K562 (cell line): ENCODE data around the gene TMEM217. TPM values are rescaled to one million over a fixed set of nuclear protein-coding genes. Genes with fewer than 3 reads are reported as not detected.

Experiments used
- GABPB1 ChIP-seq: sonication (generic); formaldehyde crosslinking; IDR thresholded peaks from 2 replicates; pipeline ENCODE4 v1.8.0; 2022; ENCODE audit warnings: mild to moderate bottlenecking, missing genetic modification reagents
- NFE2 ChIP-seq: IDR thresholded peaks from 2 replicates; pipeline ENCODE4 v1.6.1; 2014; ENCODE audit warnings: antibody characterized with exemption, low read depth
- ZNF76 ChIP-seq: fragments of 250-450 bp; sonication (Bioruptor Pico); IDR thresholded peaks from 2 replicates; pipeline ENCODE4 v1.4.0; 2020; ENCODE audit warnings: mild to moderate bottlenecking, moderate library complexity, borderline replicate concordance
- ZNF79 ChIP-seq: fragments of 250-450 bp; sonication (Bioruptor Pico); IDR thresholded peaks from 2 replicates; pipeline ENCODE4 v1.4.0; 2020; ENCODE audit warnings: low read depth, mild to moderate bottlenecking, moderate library complexity
- polyA plus RNA-seq, 8 experiments: library from polyadenylated mRNA; depleted of rRNA in 4 of 8; stranded (reverse) in 5 of 8; unstranded in 3 of 8; fragments of >200 nt; fragmentation: Nextera tagmentation in 2 of 8; fragmentation: Illumina TruSeq in 1 of 8; extraction: Ambion mirVana in 2 of 8; extraction: Trizol in 1 of 8; gene quantifications; 2 replicates each; pipeline versions ENCODE4 v1.2.1 to v1.2.3, GENCODE V29; 2011 to 2014; ENCODE audit warnings: inconsistent platforms in 1 of 8, missing spikeins in 1 of 8
- total RNA-seq, 7 experiments: library from RNA; depleted of rRNA in 6 of 7; stranded (reverse); fragments of >200 nt in 6 of 7; fragmentation: Illumina TruSeq in 2 of 7; extraction: Trizol in 2 of 7; gene quantifications; 2 replicates each; pipeline versions ENCODE4 v1.2.1 to v1.2.3, GENCODE V29; 2011 to 2021; ENCODE audit warnings: low replicate concordance in 1 of 7
- TF ChIP-seq, protein P1 (sequence below): fragments of 250-450 bp; sonication (Bioruptor Pico); IDR thresholded peaks from 2 replicates; pipeline ENCODE4 v1.5.0; 2021; ENCODE audit warnings: mild to moderate bottlenecking, moderate library complexity
- TF ChIP-seq, protein P2 (sequence below): fragments of 450-650 bp; IDR thresholded peaks from 2 replicates; pipeline ENCODE4 v1.6.1; 2017; ENCODE audit warnings: antibody characterized with exemption
- TF ChIP-seq, protein P3 (sequence below), 2 experiments: IDR thresholded peaks; 2 replicates each; pipeline ENCODE4 v1.6.1; 2012; ENCODE audit warnings: improper control_type of control experiment in 2 of 2, low read depth in 2 of 2, low read length in 2 of 2, borderline replicate concordance in 1 of 2
- TF ChIP-seq, protein P4 (sequence below): fragments of 450-650 bp; IDR thresholded peaks from 2 replicates; pipeline ENCODE4 v1.6.1; 2016; ENCODE audit warnings: mild to moderate bottlenecking
- TF ChIP-seq, protein P5 (sequence below): IDR thresholded peaks from 3 replicates; pipeline ENCODE4 v1.6.1; 2011; ENCODE audit warnings: borderline replicate concordance, mild to moderate bottlenecking, moderate library complexity; ENCODE audit not compliant: insufficient read length; ENCODE audit errors: extremely low read depth

The TMEM217 gene
- total and polyA plus RNA-seq, 9 of the 15 experiments (the other 6 are each of a cell fraction or from before 2014, with no cell fraction given), result 1.3 to 8.0 (median 1.9) TPM

DNA sequence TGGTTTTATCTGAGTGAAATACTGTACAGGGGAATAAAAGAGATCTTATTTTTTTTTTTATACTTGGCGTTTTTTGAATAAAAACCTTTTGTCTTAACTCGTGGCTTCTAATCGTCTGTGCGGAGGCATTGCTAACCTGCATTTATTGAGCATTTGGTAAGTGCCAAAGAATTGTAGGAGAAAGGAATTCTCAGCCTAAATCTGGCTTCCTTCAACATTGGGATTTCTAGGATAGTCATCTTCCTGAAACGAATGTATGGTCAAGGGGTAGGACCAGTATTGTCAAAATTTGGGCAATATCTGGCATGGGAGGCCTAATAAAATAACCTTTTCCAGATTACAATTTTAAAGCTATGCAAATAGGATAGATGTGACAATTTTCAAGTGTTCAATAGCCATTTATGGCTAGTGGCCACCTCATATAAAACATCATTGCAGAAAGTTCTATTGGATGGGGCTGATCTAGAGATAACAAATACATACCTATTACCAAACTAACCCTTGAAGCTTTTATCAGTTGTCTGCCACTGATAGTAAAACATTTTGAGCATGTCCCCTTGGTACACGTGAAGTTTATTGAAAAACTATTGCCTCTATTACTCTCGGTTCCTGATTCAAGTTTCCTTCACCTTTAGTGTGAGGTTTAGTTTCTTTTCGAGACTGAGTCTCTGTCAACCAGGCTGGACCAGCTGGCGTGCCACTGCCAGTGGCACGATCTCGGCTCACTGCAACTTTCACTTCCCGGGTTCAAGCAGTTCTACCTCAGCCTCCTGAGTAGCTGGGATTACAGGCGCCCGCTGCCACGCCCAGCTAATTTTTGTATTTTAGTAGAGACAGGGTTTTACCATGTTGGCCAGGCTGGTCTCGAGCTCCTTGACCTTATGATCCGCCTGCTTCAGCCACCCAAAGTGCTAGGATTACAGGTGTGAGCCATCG is 82.3 kb downstream of the TMEM217 start (continued):
- TF ChIP-seq, protein P1, sequence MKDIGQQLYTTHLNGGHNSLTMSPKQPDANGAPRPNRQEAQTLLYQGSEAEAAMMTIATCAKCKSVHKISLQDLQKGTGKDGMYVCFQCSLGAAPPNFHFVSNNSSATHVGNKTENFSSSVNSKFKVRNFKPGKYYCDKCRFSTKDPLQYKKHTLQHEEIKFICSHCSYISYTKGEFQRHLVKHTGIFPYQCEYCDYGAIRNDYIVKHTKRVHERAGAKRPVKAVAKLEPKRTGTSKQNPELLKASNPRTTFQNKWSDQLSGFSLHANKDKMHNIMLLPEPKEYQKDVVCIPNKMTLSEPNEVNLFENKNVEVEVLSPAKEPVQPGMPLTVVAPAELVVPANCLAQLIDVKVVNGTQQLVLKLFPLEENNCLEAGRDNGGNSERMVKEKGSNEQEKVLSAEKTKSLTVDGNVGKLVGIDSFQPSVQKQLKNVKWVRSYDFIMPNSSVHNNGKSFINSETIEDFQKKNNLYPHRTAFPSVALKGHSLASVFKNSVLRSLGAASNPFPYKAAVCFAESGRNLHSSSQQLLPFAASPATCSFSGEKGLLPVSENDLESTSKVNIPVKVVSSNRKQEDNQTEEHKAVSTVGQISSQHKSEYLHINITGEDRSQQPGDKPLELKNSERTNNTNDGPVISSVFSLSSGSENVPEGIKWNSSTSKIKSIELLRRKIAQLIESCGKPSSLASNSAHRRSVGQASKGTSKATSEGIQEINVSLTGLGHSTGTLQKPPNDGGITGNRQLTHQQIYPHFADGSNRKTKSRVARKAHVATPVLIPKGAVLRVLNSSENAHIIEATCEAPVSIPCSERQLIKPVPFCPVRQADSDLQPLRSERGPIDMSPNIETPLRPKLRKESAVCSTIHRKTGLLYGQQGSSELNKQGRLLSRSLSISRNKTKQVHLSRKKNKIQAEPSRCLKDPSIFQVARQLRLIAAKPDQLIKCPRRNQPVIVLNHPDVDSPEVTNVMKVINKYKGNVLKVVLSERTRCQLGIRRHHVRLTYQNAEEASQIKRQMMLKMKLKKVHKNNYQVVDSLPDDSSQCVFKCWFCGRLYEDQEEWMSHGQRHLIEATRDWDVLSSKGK (CRISPR knock-in tag), result peak; percentile 91; the same call in 1 of the 2 replicates
- TF ChIP-seq ZNF79 (no peak), NFE2 (no peak), GABPB1 (CRISPR knock-in tag) (no peak), ZNF76 (0 out of 2 replicates have a peak, but pooled peaks have one; percentile 22)
- TF ChIP-seq, protein P2, sequence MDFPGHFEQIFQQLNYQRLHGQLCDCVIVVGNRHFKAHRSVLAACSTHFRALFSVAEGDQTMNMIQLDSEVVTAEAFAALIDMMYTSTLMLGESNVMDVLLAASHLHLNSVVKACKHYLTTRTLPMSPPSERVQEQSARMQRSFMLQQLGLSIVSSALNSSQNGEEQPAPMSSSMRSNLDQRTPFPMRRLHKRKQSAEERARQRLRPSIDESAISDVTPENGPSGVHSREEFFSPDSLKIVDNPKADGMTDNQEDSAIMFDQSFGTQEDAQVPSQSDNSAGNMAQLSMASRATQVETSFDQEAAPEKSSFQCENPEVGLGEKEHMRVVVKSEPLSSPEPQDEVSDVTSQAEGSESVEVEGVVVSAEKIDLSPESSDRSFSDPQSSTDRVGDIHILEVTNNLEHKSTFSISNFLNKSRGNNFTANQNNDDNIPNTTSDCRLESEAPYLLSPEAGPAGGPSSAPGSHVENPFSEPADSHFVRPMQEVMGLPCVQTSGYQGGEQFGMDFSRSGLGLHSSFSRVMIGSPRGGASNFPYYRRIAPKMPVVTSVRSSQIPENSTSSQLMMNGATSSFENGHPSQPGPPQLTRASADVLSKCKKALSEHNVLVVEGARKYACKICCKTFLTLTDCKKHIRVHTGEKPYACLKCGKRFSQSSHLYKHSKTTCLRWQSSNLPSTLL, result no peak
- TF ChIP-seq, protein P3, sequence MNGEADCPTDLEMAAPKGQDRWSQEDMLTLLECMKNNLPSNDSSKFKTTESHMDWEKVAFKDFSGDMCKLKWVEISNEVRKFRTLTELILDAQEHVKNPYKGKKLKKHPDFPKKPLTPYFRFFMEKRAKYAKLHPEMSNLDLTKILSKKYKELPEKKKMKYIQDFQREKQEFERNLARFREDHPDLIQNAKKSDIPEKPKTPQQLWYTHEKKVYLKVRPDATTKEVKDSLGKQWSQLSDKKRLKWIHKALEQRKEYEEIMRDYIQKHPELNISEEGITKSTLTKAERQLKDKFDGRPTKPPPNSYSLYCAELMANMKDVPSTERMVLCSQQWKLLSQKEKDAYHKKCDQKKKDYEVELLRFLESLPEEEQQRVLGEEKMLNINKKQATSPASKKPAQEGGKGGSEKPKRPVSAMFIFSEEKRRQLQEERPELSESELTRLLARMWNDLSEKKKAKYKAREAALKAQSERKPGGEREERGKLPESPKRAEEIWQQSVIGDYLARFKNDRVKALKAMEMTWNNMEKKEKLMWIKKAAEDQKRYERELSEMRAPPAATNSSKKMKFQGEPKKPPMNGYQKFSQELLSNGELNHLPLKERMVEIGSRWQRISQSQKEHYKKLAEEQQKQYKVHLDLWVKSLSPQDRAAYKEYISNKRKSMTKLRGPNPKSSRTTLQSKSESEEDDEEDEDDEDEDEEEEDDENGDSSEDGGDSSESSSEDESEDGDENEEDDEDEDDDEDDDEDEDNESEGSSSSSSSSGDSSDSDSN (IDR thresholded peaks at IDR 0.05; ENCODE audit: borderline replicate concordance in 1 of 2, low read depth in 2 of 2, low read length in 2 of 2), result no peak
- TF ChIP-seq, protein P4, sequence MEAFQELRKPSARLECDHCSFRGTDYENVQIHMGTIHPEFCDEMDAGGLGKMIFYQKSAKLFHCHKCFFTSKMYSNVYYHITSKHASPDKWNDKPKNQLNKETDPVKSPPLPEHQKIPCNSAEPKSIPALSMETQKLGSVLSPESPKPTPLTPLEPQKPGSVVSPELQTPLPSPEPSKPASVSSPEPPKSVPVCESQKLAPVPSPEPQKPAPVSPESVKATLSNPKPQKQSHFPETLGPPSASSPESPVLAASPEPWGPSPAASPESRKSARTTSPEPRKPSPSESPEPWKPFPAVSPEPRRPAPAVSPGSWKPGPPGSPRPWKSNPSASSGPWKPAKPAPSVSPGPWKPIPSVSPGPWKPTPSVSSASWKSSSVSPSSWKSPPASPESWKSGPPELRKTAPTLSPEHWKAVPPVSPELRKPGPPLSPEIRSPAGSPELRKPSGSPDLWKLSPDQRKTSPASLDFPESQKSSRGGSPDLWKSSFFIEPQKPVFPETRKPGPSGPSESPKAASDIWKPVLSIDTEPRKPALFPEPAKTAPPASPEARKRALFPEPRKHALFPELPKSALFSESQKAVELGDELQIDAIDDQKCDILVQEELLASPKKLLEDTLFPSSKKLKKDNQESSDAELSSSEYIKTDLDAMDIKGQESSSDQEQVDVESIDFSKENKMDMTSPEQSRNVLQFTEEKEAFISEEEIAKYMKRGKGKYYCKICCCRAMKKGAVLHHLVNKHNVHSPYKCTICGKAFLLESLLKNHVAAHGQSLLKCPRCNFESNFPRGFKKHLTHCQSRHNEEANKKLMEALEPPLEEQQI, result no peak
- TF ChIP-seq, protein P5, sequence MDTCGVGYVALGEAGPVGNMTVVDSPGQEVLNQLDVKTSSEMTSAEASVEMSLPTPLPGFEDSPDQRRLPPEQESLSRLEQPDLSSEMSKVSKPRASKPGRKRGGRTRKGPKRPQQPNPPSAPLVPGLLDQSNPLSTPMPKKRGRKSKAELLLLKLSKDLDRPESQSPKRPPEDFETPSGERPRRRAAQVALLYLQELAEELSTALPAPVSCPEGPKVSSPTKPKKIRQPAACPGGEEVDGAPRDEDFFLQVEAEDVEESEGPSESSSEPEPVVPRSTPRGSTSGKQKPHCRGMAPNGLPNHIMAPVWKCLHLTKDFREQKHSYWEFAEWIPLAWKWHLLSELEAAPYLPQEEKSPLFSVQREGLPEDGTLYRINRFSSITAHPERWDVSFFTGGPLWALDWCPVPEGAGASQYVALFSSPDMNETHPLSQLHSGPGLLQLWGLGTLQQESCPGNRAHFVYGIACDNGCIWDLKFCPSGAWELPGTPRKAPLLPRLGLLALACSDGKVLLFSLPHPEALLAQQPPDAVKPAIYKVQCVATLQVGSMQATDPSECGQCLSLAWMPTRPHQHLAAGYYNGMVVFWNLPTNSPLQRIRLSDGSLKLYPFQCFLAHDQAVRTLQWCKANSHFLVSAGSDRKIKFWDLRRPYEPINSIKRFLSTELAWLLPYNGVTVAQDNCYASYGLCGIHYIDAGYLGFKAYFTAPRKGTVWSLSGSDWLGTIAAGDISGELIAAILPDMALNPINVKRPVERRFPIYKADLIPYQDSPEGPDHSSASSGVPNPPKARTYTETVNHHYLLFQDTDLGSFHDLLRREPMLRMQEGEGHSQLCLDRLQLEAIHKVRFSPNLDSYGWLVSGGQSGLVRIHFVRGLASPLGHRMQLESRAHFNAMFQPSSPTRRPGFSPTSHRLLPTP, result no peak
